Uterus (tissue), 2 donors: ENCODE results near the gene LCN9.

Experiments
- CTCF ChIP-seq, 4 experiments: fragments of 200-600 bp in 2 of 4; fragments of 450-650 bp in 2 of 4; sonication (generic) in 2 of 4; IDR thresholded peaks; one replicate each; pipeline ENCODE4 v1.5.1; 2016 to 2019; ENCODE audit warnings: antibody characterized with exemption in 4 of 4, mild to moderate bottlenecking in 2 of 4, moderate library complexity in 1 of 4
- POLR2A ChIP-seq, 2 donors: fragments of 450-650 bp; IDR thresholded peaks; one replicate each; pipeline ENCODE4 v1.6.1; 2016; ENCODE audit warnings: antibody characterized with exemption in 2 of 2, mild to moderate bottlenecking in 1 of 2, moderate library complexity in 1 of 2

- TF ChIP-seq CTCF (IDR thresholded peaks at IDR 0.05): no peak
- TF ChIP-seq POLR2A (IDR thresholded peaks at IDR 0.05): no peak
Observed at GRCh38 chr9:135695642-135696041, 32.5 kb downstream of the LCN9 start.
